CD4-positive, alpha-beta T cell treated with Interleukin-12 subunit alpha and Interleukin-12 subunit beta, for 1 hour (primary cell): ENCODE measurements around the gene VSTM5.
A peak's percentile ranks its signal among the peaks of the same experiment; 100 is the strongest.
"Not testable (repeated sequence)": the region's sequence is repeated elsewhere in the genome, so short reads cannot be mapped to it uniquely, and the experiment has no call there.

Experiments used
- DNase-seq: peaks from one replicate; pipeline ENCODE4 v3.0.0-alpha.2; 2020

VSTM5 gene

GRCh38 chr11:93784935-93785360, 65.5 kb downstream of the VSTM5 start:
- DNase-seq: no peak

GRCh38 chr11:93784145-93784934, 66.1 kb downstream of the VSTM5 start, which contains the start of gene MED17:
Gene MED17 (plus strand): TSS chr11:93784282. CDS start chr11:93784514, 232 bp downstream.
- peak; percentile 87 for DNase-seq

- no peak for DNase-seq
Measured at GRCh38 chr11:93783765-93784144, 66.7 kb downstream of the VSTM5 start.

- no peak for DNase-seq
Measured at GRCh38 chr11:93783362-93783761, 67.1 kb downstream of the VSTM5 start.

GRCh38 chr11:93775289-93775688, 75.1 kb downstream of the VSTM5 start:
- peak; percentile 10 for DNase-seq

- not testable (repeated sequence) for DNase-seq
Measured at GRCh38 chr11:93774560-93774959, 75.9 kb downstream of the VSTM5 start.

GRCh38 chr11:93773601-93774200, 76.7 kb downstream of the VSTM5 start:
- no peak for DNase-seq

GRCh38 chr11:93773045-93773477, 77.4 kb downstream of the VSTM5 start:
- no peak for DNase-seq

- DNase-seq: no peak
Measured at GRCh38 chr11:93772123-93772522, 78.3 kb downstream of the VSTM5 start.

- no peak for DNase-seq
Measured at GRCh38 chr11:93770160-93770559, 80.3 kb downstream of the VSTM5 start.
